HG03575 (cell line): ENCODE results near the gene MT1E.

ENCODE experiments used
- ATAC-seq: cut with Tn5 transposase; IDR thresholded peaks from one replicate; pipeline ENCODE4 v1.9.1; 2021; ENCODE audit not compliant: unreplicated experiment, insufficient number of reproducible peaks, low FRiP score; ENCODE audit errors: extremely low read depth

The MT1E gene

GRCh38 chr16:56637814-56638750 is 12.5 kb downstream of the MT1E start, which contains the start of gene MT1A:
Gene MT1A, plus strand, starts transcription at chr16:56638666. Its CDS starts 73 bp downstream, at chr16:56638739.
- no peak for ATAC-seq

DNA sequence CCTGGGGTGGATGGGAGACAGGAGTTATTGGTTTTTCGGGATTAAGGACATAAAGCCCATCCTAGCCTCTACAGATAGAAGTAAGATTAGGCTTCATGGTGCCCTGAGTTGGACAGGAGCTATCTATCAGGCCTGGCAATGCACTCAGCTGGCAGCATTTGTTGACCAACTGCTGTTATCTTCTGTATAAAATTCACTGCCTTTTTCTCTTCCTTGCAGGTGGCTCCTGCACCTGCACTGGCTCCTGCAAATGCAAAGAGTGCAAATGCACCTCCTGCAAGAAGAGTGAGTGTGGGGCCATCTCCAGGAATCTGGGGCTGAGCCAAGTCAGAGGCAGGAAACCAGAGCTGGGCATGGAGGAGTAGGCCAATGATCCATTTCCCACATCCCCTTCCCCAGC is 13.5 kb downstream of the MT1E start:
- no peak for ATAC-seq

DNA sequence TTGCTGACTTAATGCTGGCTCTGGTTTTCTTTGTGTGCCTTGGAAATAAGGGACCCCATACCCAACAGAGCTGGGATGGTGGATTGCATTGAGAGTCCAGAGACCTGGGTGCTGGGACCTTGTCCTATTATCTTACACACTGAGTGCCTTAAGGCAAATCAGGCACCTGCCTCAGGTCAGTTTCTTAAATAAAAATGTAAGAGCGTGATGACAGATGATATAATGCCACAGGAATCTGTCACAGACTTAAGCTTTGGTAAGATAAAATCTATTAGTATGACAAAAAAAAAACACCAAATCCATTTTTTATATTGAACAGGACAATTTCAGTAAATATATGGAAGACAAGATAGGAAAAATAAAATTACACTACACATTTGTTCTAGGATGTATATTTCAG is 14.5 kb downstream of the MT1E start:
- ATAC-seq, result no peak

GRCh38 chr16:56641166-56641565 is 15.6 kb downstream of the MT1E start:
- no peak for ATAC-seq

DNA sequence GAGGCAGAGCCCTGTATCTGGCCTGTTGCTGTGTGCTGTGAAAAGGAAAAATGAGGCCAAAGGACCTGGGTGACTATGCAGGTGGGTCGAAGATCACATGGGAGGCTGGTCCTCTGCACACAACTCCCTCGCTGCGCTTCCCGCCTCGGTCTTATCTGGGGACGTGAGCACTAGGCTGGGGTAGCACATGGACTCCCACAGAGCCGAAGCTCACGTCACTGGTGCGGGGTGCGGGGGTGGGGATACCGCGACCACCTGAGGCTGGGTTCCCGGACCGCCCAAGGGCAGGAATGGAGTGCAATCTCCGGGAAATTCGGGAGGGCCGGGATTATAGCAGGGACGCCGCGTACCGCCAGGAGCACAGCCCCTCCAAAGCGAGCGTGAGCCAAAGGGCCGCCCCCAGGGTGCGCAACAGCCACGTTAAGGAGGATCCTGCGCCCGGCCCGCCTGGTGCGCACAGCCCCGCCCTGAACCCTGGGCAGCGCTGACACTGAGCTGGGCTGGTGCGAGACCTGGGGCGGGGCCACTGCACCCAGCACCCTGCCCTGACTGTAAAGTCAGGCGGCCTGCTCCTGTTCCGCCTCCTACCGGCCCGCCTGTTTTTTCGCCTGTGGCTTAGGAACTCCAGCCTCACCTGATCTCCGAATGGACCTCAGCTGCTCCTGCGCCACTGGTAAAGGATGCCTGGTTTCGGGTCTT is 17.6 kb downstream of the MT1E start:
- no peak for ATAC-seq

GRCh38 chr16:56643833-56644232 is 18.3 kb downstream of the MT1E start:
- no peak for ATAC-seq

- no peak for ATAC-seq
Measured at GRCh38 chr16:56645311-56645710, 19.7 kb downstream of the MT1E start.

DNA sequence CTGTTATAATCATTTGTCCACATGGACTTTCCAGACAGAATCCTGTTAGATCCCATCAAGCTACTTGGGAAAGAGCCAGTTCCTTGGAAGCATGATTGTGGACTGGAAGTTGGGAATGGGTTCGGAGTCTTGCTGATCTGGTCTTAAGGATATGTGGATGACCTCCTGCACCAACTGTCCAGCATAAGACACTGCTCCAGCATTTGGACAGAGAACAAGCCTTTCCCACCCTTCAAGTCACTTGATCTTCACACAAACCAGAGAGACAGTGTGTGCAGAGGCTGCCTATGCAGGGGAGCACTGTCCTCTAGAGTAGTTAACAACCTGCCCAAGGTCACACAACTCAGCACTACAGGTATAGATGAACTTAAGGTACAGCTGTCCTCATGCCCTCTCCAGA is 20.3 kb downstream of the MT1E start:
- no peak for ATAC-seq

DNA sequence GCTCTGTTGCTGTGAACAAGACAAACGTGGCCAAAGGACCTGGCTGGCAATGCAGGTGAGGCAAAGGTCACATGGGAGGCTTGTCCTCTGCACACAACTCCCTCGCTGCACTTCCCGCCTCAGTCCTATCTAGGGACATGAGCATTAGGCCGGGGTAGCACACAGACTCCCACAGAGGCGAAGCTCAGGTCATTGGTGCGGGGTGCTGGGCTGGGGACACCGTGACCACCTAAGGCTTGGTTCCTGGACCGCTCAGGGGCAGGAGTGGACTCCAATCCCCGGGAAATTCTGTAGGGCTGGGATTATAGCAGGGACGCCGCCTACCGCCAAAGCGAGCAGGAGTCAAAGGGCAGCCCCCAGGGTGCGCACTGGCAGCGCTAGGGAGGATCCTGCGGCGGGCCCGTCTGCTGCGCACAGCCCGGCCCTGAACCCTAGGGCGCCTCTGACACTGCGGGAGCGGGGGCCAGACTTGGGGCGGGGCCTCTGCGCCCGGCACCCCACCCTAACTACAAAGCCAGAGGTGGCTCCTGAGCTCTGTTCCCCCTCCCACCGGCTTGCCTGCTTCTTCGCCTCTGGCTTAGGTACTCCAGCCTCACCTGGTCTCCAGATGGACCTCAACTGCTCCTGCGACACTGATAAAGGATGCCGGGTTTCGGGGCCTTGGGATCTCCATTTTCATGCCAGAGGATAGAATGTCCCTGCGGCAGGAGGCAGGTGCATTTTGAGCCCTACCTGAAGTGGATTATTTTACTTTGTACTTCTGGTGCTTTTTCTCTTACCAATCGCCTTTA is 22.3 kb downstream of the MT1E start:
- ATAC-seq, result no peak

DNA sequence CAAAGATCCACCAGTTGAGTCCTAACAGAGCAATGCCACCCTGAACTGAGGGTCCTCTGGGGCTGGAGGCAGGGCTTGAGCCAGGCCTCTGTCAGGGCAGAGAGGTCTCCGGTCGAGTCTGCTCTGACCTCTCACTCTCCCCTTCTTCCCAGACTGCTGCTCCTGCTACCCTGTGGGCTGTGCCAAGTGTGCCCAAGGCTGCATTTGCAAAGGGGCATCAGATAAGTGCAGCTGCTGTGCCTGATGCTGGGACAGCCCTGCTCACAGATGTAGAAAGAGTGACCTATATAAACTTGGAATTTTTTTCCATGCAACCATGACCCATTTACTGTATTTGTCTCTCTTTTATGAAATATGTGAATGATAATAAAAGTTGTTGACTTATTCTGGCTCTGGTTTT is 23.7 kb downstream of the MT1E start:
- no peak for ATAC-seq

DNA sequence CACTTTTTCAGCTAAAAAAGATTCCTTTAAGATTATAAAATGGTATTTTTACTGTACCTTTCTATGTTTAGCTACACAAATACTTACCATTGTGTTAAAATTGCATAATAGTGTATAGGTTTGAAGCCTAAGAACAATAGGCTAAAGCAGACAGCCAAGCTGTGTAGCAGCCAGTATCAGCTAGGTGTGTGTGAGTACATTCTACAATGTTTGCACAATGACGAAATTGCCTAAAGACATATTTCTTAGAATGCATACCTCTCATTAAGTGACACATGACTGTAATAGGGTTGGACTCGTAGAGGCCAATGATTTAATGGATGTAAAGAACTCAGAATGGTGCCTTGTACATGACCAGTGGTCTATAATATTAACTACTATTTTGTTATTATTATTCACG is 24.2 kb downstream of the MT1E start:
- no peak for ATAC-seq

GRCh38 chr16:56651586-56651985 is 26.0 kb downstream of the MT1E start, which contains the start of gene MT1B:
Gene MT1B, plus strand, starts transcription at chr16:56651886. Its CDS starts 68 bp downstream, at chr16:56651954.
- no peak for ATAC-seq

DNA sequence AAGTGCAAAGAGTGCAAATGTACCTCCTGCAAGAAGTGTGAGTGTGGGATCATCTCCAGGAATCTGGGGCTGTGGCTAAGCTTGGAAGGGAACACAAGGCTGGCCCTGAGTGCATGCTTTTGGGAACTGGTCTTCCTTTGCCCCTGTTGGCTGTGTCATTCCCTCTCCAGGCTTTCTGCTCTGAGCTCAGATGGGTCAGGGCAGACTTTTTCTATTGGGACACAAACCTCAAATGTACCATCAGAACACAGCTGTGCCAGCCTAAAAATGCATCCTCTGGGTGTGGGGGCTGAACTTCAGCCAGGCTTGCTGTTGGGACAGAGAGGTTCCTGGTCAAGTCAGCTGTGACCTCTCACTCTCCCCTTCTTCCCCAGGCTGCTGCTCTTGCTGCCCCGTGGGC is 27.0 kb downstream of the MT1E start:
- ATAC-seq, result no peak

GRCh38 chr16:56653218-56653617 is 27.6 kb downstream of the MT1E start:
- no peak for ATAC-seq

- ATAC-seq, result no peak
Measured at GRCh38 chr16:56657555-56658326, 32.2 kb downstream of the MT1E start, which contains the start of gene MT1F. Gene MT1F, plus strand, starts transcription at chr16:56657959. Its CDS starts 100 bp downstream, at chr16:56658059.

GRCh38 chr16:56658327-56658875 is 32.8 kb downstream of the MT1E start:
- ATAC-seq, result no peak

DNA sequence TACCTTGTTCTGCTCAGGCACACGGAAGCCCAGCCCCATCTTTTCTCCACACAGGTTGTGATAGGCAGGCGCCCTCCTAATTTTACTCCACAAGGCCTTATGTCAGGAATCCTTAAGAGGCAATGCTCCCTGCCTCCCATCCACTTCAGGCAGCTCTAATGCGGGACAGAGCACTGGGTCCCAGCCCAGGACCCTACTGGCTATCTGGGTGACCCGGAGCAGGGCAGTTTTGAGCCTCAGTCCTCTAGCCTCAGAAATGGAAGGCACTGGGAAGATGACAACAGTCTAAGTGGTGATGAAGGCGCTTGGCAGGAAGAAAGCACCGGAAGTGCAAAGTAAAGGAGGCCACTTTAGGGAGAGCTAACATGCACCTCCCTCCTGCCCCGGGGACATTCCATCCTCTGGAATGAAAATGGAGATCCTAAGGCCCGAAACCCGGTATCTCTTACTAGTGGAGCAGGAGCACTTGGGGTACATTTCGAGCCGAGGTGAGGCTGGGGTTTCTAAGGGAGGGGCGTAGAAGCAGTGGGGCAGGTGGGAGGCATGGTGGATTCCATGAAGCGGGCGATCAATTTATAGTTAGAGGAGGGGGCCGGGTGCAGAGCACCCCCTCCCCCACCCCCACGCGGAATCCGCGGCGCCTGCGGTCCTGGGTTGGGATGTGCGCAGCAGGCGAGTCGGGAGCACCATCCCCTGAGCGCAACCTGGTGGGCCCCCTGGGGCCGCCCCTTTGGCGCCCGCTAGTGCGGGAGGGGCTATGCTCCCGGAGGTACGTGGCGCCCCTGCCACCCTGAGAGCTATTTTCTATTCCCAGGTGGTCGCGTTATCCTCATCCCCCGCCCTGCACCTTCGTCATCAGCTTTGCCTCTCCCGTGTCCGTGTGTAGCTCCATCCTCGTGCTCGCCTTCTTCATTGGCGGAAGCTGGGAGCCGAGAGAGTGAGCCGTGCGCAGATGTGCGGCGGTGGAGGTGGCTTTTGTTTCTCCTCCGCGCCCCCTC is 37.1 kb downstream of the MT1E start:
- no peak for ATAC-seq
